SK-N-SH (cell line): ENCODE measurements around the gene ACER2. TPM values are rescaled to one million over a fixed set of nuclear protein-coding genes. Genes with fewer than 3 reads are reported as not detected.

Experiments
- CTCF ChIA-PET: fragments of 300-600, 350-600 bp; formaldehyde crosslinking; extraction: SDS; loops from one replicate; lab custom pipeline; 2021; lab: Yijun Ruan, JAX
- POLR2A ChIA-PET: fragments of 350-600 bp; sonication (Branson Sonifier 250); formaldehyde crosslinking; extraction: SDS; loops from one replicate; lab custom pipeline; 2020; ENCODE audit warnings: antibody characterized with exemption, inconsistent platforms; lab: Yijun Ruan, JAX
- DNase-seq: peaks from one replicate; pipeline ENCODE4 v3.0.0; 2012
- H2AFZ ChIP-seq: fragments of 200-600 bp; sonication (generic); 2 replicates; pipeline ENCODE4 v1.8.1; 2016; ENCODE audit warnings: antibody characterized with exemption, mild to moderate bottlenecking, low read depth
- H3F3A ChIP-seq: fragments of 200-600 bp; sonication (generic); replicated peaks from 2 replicates; pipeline ENCODE3; 2016; ENCODE audit warnings: antibody characterized with exemption, mild to moderate bottlenecking; ENCODE audit not compliant: insufficient read depth
- H3K27ac ChIP-seq, 2 experiments: fragments of 200-500 bp in 1 of 2; fragments of 200-600 bp in 1 of 2; sonication (Bioruptor generic) in 1 of 2; sonication (generic), shearing (Covaris generic) in 1 of 2; 2 replicates each; pipeline versions ENCODE4 v1.5.1 to v1.6.1; 2014 to 2016; ENCODE audit warnings: low read depth in 2 of 2, inconsistent platforms in 1 of 2, low read length in 1 of 2, mild to moderate bottlenecking in 1 of 2, mixed read lengths in 1 of 2
- H3K27me3 ChIP-seq: fragments of 200-600 bp; sonication (generic), shearing (Covaris generic); 2 replicates; pipeline ENCODE4 v1.6.1; 2016; ENCODE audit warnings: mixed run types; ENCODE audit not compliant: insufficient read depth
- H3K36me3 ChIP-seq, 2 experiments: fragments of 200-500 bp in 1 of 2; fragments of 200-600 bp in 1 of 2; sonication (Bioruptor generic) in 1 of 2; sonication (generic) in 1 of 2; replicated peaks in 1 of 2; 2 replicates each; pipeline versions ENCODE3 to v1.5.1; 2014 to 2016; ENCODE audit warnings: low read length in 1 of 2, mild to moderate bottlenecking in 1 of 2; ENCODE audit not compliant: insufficient read depth in 2 of 2, control insufficient read depth in 1 of 2
- H3K4me1 ChIP-seq, 2 experiments: fragments of 200-500 bp in 1 of 2; fragments of 200-600 bp in 1 of 2; sonication (Bioruptor generic) in 1 of 2; sonication (generic), shearing (Covaris generic) in 1 of 2; 2 replicates each; pipeline versions ENCODE4 v1.5.1 to v1.6.1; 2014 to 2016; ENCODE audit warnings: low read depth in 1 of 2, low read length in 1 of 2, mixed run types in 1 of 2; ENCODE audit not compliant: insufficient read depth in 2 of 2, control insufficient read depth in 1 of 2
- H3K4me2 ChIP-seq: fragments of 200-600 bp; sonication (generic), shearing (Covaris generic); 2 replicates; pipeline ENCODE4 v1.6.1; 2017; ENCODE audit warnings: mixed run types
- H3K4me3 ChIP-seq, 2 experiments: fragments of 200-500 bp in 1 of 2; fragments of 200-600 bp in 1 of 2; sonication (Bioruptor generic) in 1 of 2; sonication (generic), shearing (Covaris generic) in 1 of 2; 2 replicates each; pipeline versions ENCODE4 v1.5.1 to v1.8.1; 2014 to 2016; ENCODE audit warnings: low read depth in 2 of 2, inconsistent platforms in 1 of 2, low read length in 1 of 2, mild to moderate bottlenecking in 1 of 2, mixed read lengths in 1 of 2, moderate library complexity in 1 of 2
- H3K79me2 ChIP-seq: fragments of 200-600 bp; sonication (generic); 2 replicates; pipeline ENCODE4 v1.8.1; 2017; ENCODE audit warnings: mild to moderate bottlenecking; ENCODE audit not compliant: insufficient read depth
- H3K9ac ChIP-seq: fragments of 200-600 bp; sonication (generic); 2 replicates; pipeline ENCODE4 v1.6.1; 2017; ENCODE audit warnings: mixed run types
- H3K9me2 ChIP-seq: fragments of 200-600 bp; sonication (generic); 2 replicates; pipeline ENCODE4 v1.6.1; 2017; ENCODE audit warnings: mixed run types
- H3K9me3 ChIP-seq: fragments of 200-600 bp; sonication (generic); 2 replicates; pipeline ENCODE4 v1.6.1; 2017; ENCODE audit warnings: mixed run types, mild to moderate bottlenecking, moderate library complexity
- H4K20me1 ChIP-seq: fragments of 200-600 bp; sonication (generic); 2 replicates; pipeline ENCODE4 v1.6.1; 2017; ENCODE audit warnings: mild to moderate bottlenecking, mixed run types; ENCODE audit not compliant: insufficient read depth
- CHD2 ChIP-seq: fragments of 150-350 bp; IDR thresholded peaks from 2 replicates; pipeline ENCODE4 v1.6.1; 2018; ENCODE audit warnings: low read length; ENCODE audit not compliant: partially characterized antibody
- ELF1 ChIP-seq: IDR thresholded peaks from 2 replicates; pipeline ENCODE4 v1.4.0; 2012
- EP300 ChIP-seq, 2 experiments: IDR thresholded peaks; 2 replicates each; pipeline versions ENCODE4 v1.4.0 to v1.6.1; 2012; ENCODE audit warnings: borderline replicate concordance in 1 of 2, low read depth in 1 of 2, low read length in 1 of 2
- EZH2phosphoT487 ChIP-seq: fragments of 200-600 bp; sonication (generic); IDR thresholded peaks from 2 replicates; pipeline ENCODE4 v1.6.1; 2017; ENCODE audit warnings: low read depth, mixed run types, mild to moderate bottlenecking, antibody characterized with exemption, moderate library complexity, borderline replicate concordance
- FOSL2 ChIP-seq: IDR thresholded peaks from 2 replicates; pipeline ENCODE4 v1.4.0; 2012; ENCODE audit warnings: low read depth, mild to moderate bottlenecking, moderate library complexity, borderline replicate concordance
- FOXM1 ChIP-seq: IDR thresholded peaks from 2 replicates; pipeline ENCODE4 v1.4.0; 2012; ENCODE audit warnings: low read depth, mild to moderate bottlenecking
- GABPA ChIP-seq: IDR thresholded peaks from 2 replicates; pipeline ENCODE4 v1.4.0; 2012; ENCODE audit warnings: low read depth, mild to moderate bottlenecking
- MEF2A ChIP-seq: IDR thresholded peaks from 2 replicates; pipeline ENCODE4 v1.4.0; 2012; ENCODE audit warnings: low read depth, borderline replicate concordance
- NFIC ChIP-seq: IDR thresholded peaks from 2 replicates; pipeline ENCODE4 v1.4.0; 2012; ENCODE audit warnings: borderline replicate concordance
- RAD21 ChIP-seq: IDR thresholded peaks from 2 replicates; pipeline ENCODE4 v1.6.1; 2012; ENCODE audit warnings: mild to moderate bottlenecking, low read length
- RCOR1 ChIP-seq: fragments of 150-350 bp; IDR thresholded peaks from 2 replicates; pipeline ENCODE4 v1.6.1; 2017; ENCODE audit warnings: antibody characterized with exemption, low read length
- SMC3 ChIP-seq: IDR thresholded peaks from 2 replicates; pipeline ENCODE4 v1.6.1; 2012; ENCODE audit warnings: low read depth, low read length, improper control_type of control experiment
- TAF1 ChIP-seq: IDR thresholded peaks from 2 replicates; pipeline ENCODE4 v1.6.1; 2012; ENCODE audit warnings: low read depth, mild to moderate bottlenecking, low read length, moderate library complexity, borderline replicate concordance
- TCF12 ChIP-seq: IDR thresholded peaks from 2 replicates; pipeline ENCODE4 v1.4.0; 2012
- TEAD4 ChIP-seq: IDR thresholded peaks from 2 replicates; pipeline ENCODE4 v1.4.0; 2012; ENCODE audit warnings: mild to moderate bottlenecking, borderline replicate concordance; ENCODE audit not compliant: insufficient read depth
- YY1 ChIP-seq: IDR thresholded peaks from 2 replicates; pipeline ENCODE4 v1.4.0; 2012; ENCODE audit warnings: low read depth, mild to moderate bottlenecking
- WGBS: methylation state at CpG from one replicate; pipeline ENCODE4 v1.1.6; 2017; ENCODE audit warnings: low lambda C conversion rate; 5-methylcytosine and 5-hydroxymethylcytosine counted together
- polyA plus RNA-seq, 3 experiments: library from polyadenylated mRNA; depleted of rRNA; stranded (reverse); fragments of >200 nt; gene quantifications; 2 replicates each; pipeline ENCODE4 v1.2.3, GENCODE V29; 2012
- TF ChIP-seq, protein P1 (sequence below): IDR thresholded peaks from 2 replicates; pipeline ENCODE4 v1.4.0; 2012; ENCODE audit warnings: low read depth
- TF ChIP-seq, protein P2 (sequence below): IDR thresholded peaks from 2 replicates; pipeline ENCODE4 v1.4.0; 2012; ENCODE audit warnings: low read depth, borderline replicate concordance
- TF ChIP-seq, protein P3 (sequence below): fragments of 150-350 bp; IDR thresholded peaks from 2 replicates; pipeline ENCODE4 v1.6.1; 2017; ENCODE audit warnings: antibody characterized with exemption, low read length, low read depth, borderline replicate concordance
- TF ChIP-seq, protein P4 (sequence below): fragments of 150-350 bp; IDR thresholded peaks from 2 replicates; pipeline ENCODE4 v1.6.1; 2016; ENCODE audit warnings: mild to moderate bottlenecking, low read depth, low read length

ACER2 gene
- polyA plus RNA-seq, 1 of the 3 experiments (the other 2 are of a cell fraction) = 1.3 TPM

DNA sequence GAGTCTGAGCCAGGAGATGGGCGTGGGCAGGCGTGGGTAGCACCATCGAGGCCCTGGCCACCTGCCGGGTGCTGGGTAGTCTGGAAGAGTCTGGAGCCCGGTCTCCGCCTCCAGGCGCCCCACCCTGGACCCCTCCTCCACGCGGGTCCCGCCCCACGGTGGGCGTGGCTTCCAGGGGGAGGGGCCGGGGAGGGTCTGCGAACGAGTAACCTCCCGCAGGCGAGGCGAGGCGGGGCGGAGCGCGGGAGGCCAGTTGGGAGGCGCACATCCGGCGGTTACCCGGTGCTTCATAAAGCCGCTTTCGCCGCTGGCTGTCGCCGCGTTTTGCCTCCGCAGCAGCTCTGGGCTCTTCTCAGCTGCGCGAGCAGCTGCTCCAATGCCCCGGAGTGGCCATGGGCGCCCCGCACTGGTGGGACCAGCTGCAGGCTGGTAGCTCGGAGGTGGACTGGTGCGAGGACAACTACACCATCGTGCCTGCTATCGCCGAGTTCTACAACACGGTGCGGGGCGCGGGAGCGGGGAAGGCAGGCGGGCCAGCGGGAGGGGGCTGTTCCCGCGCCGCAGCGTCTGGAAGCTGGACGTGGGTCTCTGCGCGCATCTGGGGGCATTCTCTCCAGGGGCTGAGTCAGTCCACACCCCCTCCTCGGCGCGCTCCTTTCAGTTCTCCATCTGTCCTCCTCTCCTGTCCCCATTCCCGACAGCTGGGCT is at the start of gene ACER2 (continued):
- TF ChIP-seq TEAD4 (no peak), CHD2 (peak; percentile 57), RCOR1 (peak; percentile 11; the same call in 1 of the 2 replicates), EZH2phosphoT487 (no peak)
- TF ChIP-seq, all 33 proteins: peak for 12

DNA sequence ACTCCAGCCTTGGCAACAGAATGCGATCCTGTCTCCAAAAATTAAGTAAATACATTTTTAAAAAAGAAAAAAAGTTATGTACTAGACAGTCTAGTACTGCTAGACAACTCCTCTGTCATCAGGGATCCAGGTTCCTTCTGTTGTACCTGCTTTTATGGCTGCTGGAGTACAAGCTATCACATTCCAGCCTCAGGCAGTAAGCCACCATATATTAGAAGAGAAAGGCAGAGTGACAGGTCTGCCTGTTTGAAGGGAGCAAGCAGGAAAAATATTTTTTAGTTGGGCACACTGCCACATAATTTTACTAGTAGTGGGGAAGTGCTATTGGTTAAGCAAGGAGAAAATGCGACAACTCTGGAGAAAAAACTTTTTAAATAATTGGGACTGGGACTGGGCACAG is 39.7 kb upstream of the ACER2 start:
- TF ChIP-seq FOSL2 = no peak
- no peak for TF ChIP-seq TCF12
- TF ChIP-seq FOXM1 = no peak
- TF ChIP-seq, protein P1, sequence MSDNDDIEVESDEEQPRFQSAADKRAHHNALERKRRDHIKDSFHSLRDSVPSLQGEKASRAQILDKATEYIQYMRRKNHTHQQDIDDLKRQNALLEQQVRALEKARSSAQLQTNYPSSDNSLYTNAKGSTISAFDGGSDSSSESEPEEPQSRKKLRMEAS = no peak
- TF ChIP-seq, protein P2, sequence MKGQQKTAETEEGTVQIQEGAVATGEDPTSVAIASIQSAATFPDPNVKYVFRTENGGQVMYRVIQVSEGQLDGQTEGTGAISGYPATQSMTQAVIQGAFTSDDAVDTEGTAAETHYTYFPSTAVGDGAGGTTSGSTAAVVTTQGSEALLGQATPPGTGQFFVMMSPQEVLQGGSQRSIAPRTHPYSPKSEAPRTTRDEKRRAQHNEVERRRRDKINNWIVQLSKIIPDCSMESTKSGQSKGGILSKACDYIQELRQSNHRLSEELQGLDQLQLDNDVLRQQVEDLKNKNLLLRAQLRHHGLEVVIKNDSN = no peak
- TF ChIP-seq, protein P3, sequence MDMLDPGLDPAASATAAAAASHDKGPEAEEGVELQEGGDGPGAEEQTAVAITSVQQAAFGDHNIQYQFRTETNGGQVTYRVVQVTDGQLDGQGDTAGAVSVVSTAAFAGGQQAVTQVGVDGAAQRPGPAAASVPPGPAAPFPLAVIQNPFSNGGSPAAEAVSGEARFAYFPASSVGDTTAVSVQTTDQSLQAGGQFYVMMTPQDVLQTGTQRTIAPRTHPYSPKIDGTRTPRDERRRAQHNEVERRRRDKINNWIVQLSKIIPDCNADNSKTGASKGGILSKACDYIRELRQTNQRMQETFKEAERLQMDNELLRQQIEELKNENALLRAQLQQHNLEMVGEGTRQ = no peak
- no peak for TF ChIP-seq YY1
- no peak for TF ChIP-seq TAF1
- no peak for TF ChIP-seq ELF1
- no peak for TF ChIP-seq SMC3
- no peak for TF ChIP-seq GABPA
- no peak for TF ChIP-seq NFIC
- no peak for TF ChIP-seq RAD21
- no peak for TF ChIP-seq EP300 (IDR thresholded peaks at IDR 0.05; ENCODE audit: borderline replicate concordance in 1 of 2, low read depth in 1 of 2, low read length in 1 of 2)
- no peak for TF ChIP-seq MEF2A
- TF ChIP-seq EZH2phosphoT487 = no peak
- TF ChIP-seq, protein P4, sequence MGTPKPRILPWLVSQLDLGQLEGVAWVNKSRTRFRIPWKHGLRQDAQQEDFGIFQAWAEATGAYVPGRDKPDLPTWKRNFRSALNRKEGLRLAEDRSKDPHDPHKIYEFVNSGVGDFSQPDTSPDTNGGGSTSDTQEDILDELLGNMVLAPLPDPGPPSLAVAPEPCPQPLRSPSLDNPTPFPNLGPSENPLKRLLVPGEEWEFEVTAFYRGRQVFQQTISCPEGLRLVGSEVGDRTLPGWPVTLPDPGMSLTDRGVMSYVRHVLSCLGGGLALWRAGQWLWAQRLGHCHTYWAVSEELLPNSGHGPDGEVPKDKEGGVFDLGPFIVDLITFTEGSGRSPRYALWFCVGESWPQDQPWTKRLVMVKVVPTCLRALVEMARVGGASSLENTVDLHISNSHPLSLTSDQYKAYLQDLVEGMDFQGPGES = no peak
- TF ChIP-seq, all 33 proteins: peak for 0
- Histone ChIP-seq H3K9ac (no peak overlapping the region), H3K9me2 (no peaks in the 10 kb centered on the region), H3K27ac (no peak overlapping the region), H3K27me3 (no peaks in the 10 kb centered on the region), H3K4me3 (no peak overlapping the region), H3K36me3 (peaks cover 30 to 48% of the 10 kb centered on the region in 2 experiments), H3K79me2 (no peaks in the 10 kb centered on the region), H3K4me1 (no peaks in the 10 kb centered on the region; a peak in 1 of 4 replicates), H4K20me1 (no peaks in the 10 kb centered on the region), H2AFZ (no peak overlapping the region), H3F3A (peaks cover 33% of the 10 kb centered on the region), H3K9me3 (no peaks in the 10 kb centered on the region), H3K4me2 (no peak overlapping the region)
- 90% methylated on average over 2 of the region's 2 CpGs for WGBS
- no peak for DNase-seq
- ChIA-PET POLR2A (no interaction called here), CTCF (no interaction called here)
